HepG2 (cell line): Measurements from ENCODE around the gene LDLRAD4. TPM values are rescaled to one million over a fixed set of nuclear protein-coding genes. Genes with fewer than 3 reads are reported as not detected.

Experiments
- BCL6 ChIP-seq: IDR thresholded peaks from 2 replicates; pipeline ENCODE4 v1.6.1; 2016; ENCODE audit warnings: missing genetic modification reagents, missing compliant biosample characterization
- EP300 ChIP-seq, 3 experiments: sonication (generic) in 1 of 3; formaldehyde crosslinking in 1 of 3; IDR thresholded peaks; 2 replicates each; pipeline versions ENCODE4 v1.5.1 to v1.6.1; 2011 to 2020; ENCODE audit warnings: low read depth in 2 of 3, low read length in 2 of 3, borderline replicate concordance in 1 of 3, improper control_type of control experiment in 1 of 3, mild to moderate bottlenecking in 1 of 3, missing genetic modification reagents in 1 of 3, moderate library complexity in 1 of 3
- FOXO1 ChIP-seq: sonication (generic); formaldehyde crosslinking; IDR thresholded peaks from 2 replicates; pipeline ENCODE4 v1.4.0; 2020; ENCODE audit warnings: missing genetic modification reagents
- HDAC2 ChIP-seq: sonication (generic); formaldehyde crosslinking; IDR thresholded peaks from 2 replicates; pipeline ENCODE4 v1.4.0; 2020; ENCODE audit warnings: missing genetic modification reagents
- KLF9 ChIP-seq: IDR thresholded peaks from 2 replicates; pipeline ENCODE4 v1.6.1; 2016; ENCODE audit warnings: low read depth
- NCOA1 ChIP-seq: sonication (generic); formaldehyde crosslinking; IDR thresholded peaks from 2 replicates; pipeline ENCODE4 v1.9.0; 2021; ENCODE audit warnings: missing genetic modification reagents
- SP4 ChIP-seq: sonication (generic); formaldehyde crosslinking; IDR thresholded peaks from 2 replicates; pipeline ENCODE4 v1.8.1; 2023; ENCODE audit warnings: mild to moderate bottlenecking, missing genetic modification reagents
- SRSF1 ChIP-seq: fragments of 200-400 bp; formaldehyde crosslinking; optimal IDR thresholded peaks from 2 replicates; pipeline ENCODE3; 2017; ENCODE audit warnings: mild to moderate bottlenecking, low read depth, low read length, moderate library complexity
- SSRP1 ChIP-seq: IDR thresholded peaks from 2 replicates; pipeline ENCODE4 v1.6.1; 2016; ENCODE audit warnings: control low read depth
- TEAD3 ChIP-seq: optimal IDR thresholded peaks from 2 replicates; pipeline ENCODE3; 2016; ENCODE audit warnings: borderline replicate concordance
- WIZ ChIP-seq: sonication (generic); formaldehyde crosslinking; IDR thresholded peaks from 2 replicates; pipeline ENCODE4 v1.5.1; 2020; ENCODE audit warnings: mild to moderate bottlenecking, missing genetic modification reagents
- ZFP82 ChIP-seq: sonication (generic); formaldehyde crosslinking; IDR thresholded peaks from 2 replicates; pipeline ENCODE4 v1.5.1; 2020; ENCODE audit warnings: mild to moderate bottlenecking, missing genetic modification reagents, borderline replicate concordance
- ZFX ChIP-seq: sonication (generic); formaldehyde crosslinking; IDR thresholded peaks from 2 replicates; pipeline ENCODE4 v1.4.0; 2020; ENCODE audit warnings: mild to moderate bottlenecking, low read depth, missing genetic modification reagents, moderate library complexity
- ZMYM2 ChIP-seq: sonication (generic); formaldehyde crosslinking; IDR thresholded peaks from 2 replicates; pipeline ENCODE4 v1.8.0; 2022; ENCODE audit warnings: mild to moderate bottlenecking, missing genetic modification reagents
- ZNF335 ChIP-seq: sonication (generic); formaldehyde crosslinking; IDR thresholded peaks from 2 replicates; pipeline ENCODE4 v1.4.0; 2020; ENCODE audit warnings: missing genetic modification reagents
- ZNF501 ChIP-seq: sonication (generic); formaldehyde crosslinking; IDR thresholded peaks from 2 replicates; pipeline ENCODE4 v1.5.1; 2020; ENCODE audit warnings: mild to moderate bottlenecking, moderate library complexity, missing genetic modification reagents
- polyA plus RNA-seq, 8 experiments: library from polyadenylated mRNA; depleted of rRNA in 3 of 8; stranded (reverse) in 7 of 8; unstranded in 1 of 8; fragments of >200 nt; fragmentation: Illumina TruSeq in 4 of 8; extraction: Trizol in 4 of 8; gene quantifications; 2 replicates each; pipeline versions ENCODE4 v1.2.1 to v1.2.3, GENCODE V29; 2011 to 2016; ENCODE audit warnings: low read depth in 4 of 8, missing spikeins in 1 of 8, mixed read lengths in 1 of 8; ENCODE audit not compliant: insufficient read depth in 1 of 8
- total RNA-seq, 5 experiments: library from RNA; depleted of rRNA; stranded (reverse); fragments of >200 nt; fragmentation: Illumina TruSeq; extraction: Trizol; gene quantifications; 2 replicates each; pipeline ENCODE4 v1.2.3, GENCODE V29; 2016; ENCODE audit warnings: low read depth in 1 of 5
- TF ChIP-seq, protein P1 (sequence below): sonication (generic); formaldehyde crosslinking; conservative IDR thresholded peaks from 2 replicates; pipeline ENCODE4 v1.4.0; 2020; ENCODE audit warnings: missing genetic modification reagents
- TF ChIP-seq, protein P2 (sequence below): sonication (generic); formaldehyde crosslinking; IDR thresholded peaks from 2 replicates; pipeline ENCODE4 v1.4.0; 2020; ENCODE audit warnings: missing genetic modification reagents
- TF ChIP-seq, protein P3 (sequence below), 2 experiments: sonication (generic) in 1 of 2; formaldehyde crosslinking in 1 of 2; IDR thresholded peaks; 2 replicates each; pipeline versions ENCODE4 v1.4.0 to v1.6.1; 2018 to 2020; ENCODE audit warnings: missing genetic modification reagents in 2 of 2, borderline replicate concordance in 1 of 2, low read depth in 1 of 2, mild to moderate bottlenecking in 1 of 2, missing biosample characterization in 1 of 2

LDLRAD4 gene
- total and polyA plus RNA-seq, 2 of the 13 experiments (the other 11 are each of a cell fraction or from before 2014, with no cell fraction given): 13.6 to 20.9 TPM

GRCh38 chr18:13541621-13542519 is 323.3 kb downstream of the LDLRAD4 start (continued):
- peak; percentile 88 to 97; a peak in 3 of 4 replicates for TF ChIP-seq EP300 (IDR thresholded peaks at IDR 0.05; ENCODE audit: low read depth in 2 of 2, low read length in 2 of 2)
- peak; percentile 83 for TF ChIP-seq EP300 (CRISPR knock-in tag; IDR thresholded peaks at IDR 0.05; ENCODE audit: borderline replicate concordance)
- TF ChIP-seq, protein P1, sequence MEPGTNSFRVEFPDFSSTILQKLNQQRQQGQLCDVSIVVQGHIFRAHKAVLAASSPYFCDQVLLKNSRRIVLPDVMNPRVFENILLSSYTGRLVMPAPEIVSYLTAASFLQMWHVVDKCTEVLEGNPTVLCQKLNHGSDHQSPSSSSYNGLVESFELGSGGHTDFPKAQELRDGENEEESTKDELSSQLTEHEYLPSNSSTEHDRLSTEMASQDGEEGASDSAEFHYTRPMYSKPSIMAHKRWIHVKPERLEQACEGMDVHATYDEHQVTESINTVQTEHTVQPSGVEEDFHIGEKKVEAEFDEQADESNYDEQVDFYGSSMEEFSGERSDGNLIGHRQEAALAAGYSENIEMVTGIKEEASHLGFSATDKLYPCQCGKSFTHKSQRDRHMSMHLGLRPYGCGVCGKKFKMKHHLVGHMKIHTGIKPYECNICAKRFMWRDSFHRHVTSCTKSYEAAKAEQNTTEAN (CRISPR knock-in tag): peak; percentile 82
- no peak for TF ChIP-seq ZMYM2 (CRISPR knock-in tag)
- peak; percentile 73 for TF ChIP-seq SP4
- TF ChIP-seq FOXO1 (CRISPR knock-in tag): peak; percentile 92
- peak; percentile 67; the same call in 1 of the 2 replicates for TF ChIP-seq ZFX (CRISPR knock-in tag)
- TF ChIP-seq, protein P2, sequence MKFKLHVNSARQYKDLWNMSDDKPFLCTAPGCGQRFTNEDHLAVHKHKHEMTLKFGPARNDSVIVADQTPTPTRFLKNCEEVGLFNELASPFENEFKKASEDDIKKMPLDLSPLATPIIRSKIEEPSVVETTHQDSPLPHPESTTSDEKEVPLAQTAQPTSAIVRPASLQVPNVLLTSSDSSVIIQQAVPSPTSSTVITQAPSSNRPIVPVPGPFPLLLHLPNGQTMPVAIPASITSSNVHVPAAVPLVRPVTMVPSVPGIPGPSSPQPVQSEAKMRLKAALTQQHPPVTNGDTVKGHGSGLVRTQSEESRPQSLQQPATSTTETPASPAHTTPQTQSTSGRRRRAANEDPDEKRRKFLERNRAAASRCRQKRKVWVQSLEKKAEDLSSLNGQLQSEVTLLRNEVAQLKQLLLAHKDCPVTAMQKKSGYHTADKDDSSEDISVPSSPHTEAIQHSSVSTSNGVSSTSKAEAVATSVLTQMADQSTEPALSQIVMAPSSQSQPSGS (CRISPR knock-in tag): peak; percentile 92
- peak; percentile 90 for TF ChIP-seq WIZ (CRISPR knock-in tag)
- peak; percentile 47; the same call in 1 of the 2 replicates for TF ChIP-seq NCOA1
- TF ChIP-seq KLF9: no peak
- peak; percentile 96 for TF ChIP-seq BCL6
- TF ChIP-seq ZNF501 (CRISPR knock-in tag): peak; percentile 32; the same call in 1 of the 2 replicates
- 0 out of 2 replicates have a peak, but pooled peaks have one; percentile 54 for TF ChIP-seq ZFP82 (CRISPR knock-in tag)
- no peak for TF ChIP-seq SRSF1
- TF ChIP-seq HDAC2 (CRISPR knock-in tag): peak; percentile 92
- TF ChIP-seq, protein P3, sequence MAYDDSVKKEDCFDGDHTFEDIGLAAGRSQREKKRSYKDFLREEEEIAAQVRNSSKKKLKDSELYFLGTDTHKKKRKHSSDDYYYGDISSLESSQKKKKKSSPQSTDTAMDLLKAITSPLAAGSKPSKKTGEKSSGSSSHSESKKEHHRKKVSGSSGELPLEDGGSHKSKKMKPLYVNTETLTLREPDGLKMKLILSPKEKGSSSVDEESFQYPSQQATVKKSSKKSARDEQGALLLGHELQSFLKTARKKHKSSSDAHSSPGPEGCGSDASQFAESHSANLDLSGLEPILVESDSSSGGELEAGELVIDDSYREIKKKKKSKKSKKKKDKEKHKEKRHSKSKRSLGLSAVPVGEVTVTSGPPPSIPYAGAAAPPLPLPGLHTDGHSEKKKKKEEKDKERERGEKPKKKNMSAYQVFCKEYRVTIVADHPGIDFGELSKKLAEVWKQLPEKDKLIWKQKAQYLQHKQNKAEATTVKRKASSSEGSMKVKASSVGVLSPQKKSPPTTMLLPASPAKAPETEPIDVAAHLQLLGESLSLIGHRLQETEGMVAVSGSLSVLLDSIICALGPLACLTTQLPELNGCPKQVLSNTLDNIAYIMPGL (CRISPR knock-in tag; IDR thresholded peaks at IDR 0.05; ENCODE audit: borderline replicate concordance in 1 of 2, low read depth in 1 of 2): peak in 1 of 2 experiments; percentile 37; a peak in 1 of 4 replicates
- 0 out of 2 replicates have a peak, but pooled peaks have one; percentile 60 for TF ChIP-seq SSRP1 (CRISPR knock-in tag)
- peak; percentile 51; the same call in 1 of the 2 replicates for TF ChIP-seq ZNF335 (CRISPR knock-in tag)
- peak; percentile 83 for TF ChIP-seq TEAD3 (CRISPR knock-in tag)
